ENCODE data around the gene CDRT4.

The CDRT4 gene

DNA sequence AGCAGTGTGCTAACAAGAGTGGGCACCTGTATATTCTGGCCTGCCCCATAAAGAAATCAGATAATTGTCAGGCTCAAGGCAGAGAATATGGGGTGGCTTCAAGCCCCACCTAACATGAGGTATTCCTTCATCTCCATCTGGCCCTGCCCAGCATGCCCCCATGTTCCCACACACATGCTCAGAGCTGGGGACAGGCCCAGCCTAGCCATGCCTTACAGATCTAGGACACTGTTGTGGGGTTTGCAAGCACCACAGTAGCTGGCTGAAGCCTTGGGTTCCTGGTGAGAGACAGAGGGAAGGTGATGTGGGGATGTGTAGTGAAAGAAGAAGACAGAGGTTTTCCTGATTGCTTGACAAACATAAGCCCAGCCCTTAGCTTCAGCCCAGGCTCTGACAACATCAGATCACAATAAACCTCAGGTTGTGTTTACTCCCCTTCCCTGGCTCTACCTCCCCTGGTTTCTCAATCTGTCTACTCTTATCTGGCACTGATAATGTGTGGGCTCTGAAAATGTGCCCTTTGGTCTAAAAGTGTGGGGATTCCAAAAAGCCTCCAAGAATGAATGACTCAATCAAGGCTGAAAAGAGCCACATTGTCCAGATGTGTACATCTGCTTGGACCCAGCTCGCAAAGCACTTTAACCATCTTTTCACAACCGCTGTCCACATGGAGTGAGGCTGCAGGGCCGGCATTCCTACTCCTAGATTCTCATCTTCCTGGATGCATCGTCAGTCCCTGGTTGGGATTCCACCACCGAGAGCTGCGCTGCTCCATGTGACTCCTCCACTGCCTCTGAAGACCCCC is 34.4 kb downstream of the CDRT4 start:
- DNase-seq (ENCODE audit: low read depth in 2 of 2, low spot score in 1 of 2): no peak

DNA sequence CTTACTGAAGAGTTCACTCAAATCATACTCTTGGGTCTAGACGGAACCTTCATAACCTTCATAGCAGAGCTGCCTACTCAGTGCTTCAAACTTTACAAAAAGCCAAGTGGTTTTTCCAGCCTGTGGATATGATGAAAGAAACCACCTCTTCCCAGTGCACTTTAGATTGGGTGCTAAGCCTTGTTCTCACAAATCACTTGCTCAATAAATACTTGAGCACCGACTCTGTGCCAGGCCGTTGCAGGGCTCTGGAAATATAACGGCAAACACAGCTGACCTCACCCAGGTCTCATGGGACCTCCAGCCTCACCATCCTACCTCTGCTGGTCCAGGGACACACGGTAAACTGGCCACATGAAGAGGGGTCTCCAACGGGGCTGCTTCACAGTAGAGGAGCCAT is 35.7 kb downstream of the CDRT4 start:
- DNase-seq (ENCODE audit: low read depth in 2 of 2, low spot score in 1 of 2): no peak

DNA sequence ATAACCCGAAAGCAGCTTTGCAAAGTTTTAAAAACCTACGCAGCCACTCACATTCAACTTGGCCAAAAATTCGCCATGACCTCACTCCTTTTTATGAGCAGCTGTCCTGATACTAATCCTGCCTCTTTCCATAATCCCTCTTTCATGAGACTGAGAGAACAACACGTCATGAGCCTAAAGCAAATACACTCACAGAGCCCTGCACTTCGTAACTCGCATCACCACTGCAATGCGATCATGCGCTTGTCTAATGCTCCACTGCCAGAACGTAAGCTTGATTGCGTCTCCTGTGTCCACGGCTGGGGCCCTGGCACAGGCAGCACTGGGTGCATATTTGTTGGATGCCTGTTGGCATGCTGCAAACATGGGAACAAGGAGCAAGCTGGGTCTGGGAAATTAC is 36.2 kb downstream of the CDRT4 start:
- DNase-seq (ENCODE audit: low read depth in 2 of 2, low spot score in 1 of 2): no peak

DNA sequence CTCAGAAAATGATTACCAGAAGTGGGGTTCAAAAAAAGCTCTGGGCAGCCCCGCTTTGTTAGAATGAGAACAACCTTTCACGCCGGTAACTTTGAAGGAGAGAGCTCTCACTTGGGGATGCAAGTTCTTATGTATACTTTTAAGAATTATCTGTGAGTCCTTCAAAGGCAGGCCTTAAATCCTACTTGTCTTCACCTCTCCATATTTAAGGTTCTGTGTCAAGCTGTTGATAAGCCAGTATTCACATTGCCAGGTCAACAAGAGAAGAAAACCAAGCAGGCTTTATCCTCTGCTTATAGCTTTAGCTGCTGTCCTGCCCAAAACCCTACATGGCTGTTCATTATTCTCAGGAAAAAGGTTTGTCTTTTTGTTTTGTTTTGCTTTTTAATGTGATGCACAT is 42.9 kb downstream of the CDRT4 start:
- DNase-seq (ENCODE audit: low read depth in 2 of 2, low spot score in 1 of 2): no peak

DNA sequence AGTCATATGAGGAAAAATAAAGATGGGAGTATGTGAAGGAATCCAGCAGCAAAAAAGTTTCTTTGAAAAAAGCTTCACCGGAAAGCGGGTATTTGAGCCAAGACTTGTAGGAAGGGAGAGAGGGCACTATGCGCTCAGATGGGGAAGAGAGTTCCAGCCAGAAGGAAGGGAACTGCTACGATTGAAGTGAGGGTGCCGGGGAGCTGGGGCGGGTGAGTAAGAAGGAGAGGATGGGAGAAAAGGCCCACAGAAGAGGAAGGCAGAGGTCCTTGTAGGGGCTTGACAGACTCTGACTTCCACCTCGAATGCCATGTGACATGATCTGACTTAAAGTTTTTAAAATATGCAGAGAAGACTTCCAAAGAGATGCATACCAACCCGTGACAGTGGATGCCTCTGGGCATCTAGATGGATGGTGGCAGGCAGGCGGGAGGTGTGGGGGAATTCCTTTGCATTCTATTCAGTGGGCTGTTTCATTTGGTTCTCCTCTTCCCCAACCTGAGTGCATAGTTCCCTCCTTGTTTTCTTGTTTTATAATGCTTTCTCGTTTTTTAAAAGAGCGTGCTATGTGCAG is 44.9 kb downstream of the CDRT4 start:
- no peak for DNase-seq (ENCODE audit: low read depth in 2 of 2, low spot score in 1 of 2)

DNA sequence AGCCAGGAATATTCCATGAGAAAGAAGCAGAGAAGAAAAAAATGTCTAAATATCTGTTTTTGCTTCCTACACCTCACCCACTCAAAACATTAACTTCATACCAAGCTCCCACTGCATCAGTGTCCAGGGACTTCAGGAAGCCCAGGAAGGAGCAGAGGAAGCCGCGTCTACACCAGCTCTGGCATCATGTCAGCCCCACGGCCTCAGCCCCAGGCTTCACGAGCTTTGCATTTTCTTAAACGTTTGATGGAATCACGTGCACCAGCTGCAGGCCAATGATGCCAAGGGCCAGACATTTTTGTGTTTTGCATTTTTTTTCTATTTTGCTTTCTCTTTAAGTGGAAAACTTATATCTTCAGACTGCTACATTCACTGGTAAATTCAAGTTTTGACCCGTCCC is 48.6 kb downstream of the CDRT4 start:
- DNase-seq (ENCODE audit: low read depth in 2 of 2, low spot score in 1 of 2): no peak

DNA sequence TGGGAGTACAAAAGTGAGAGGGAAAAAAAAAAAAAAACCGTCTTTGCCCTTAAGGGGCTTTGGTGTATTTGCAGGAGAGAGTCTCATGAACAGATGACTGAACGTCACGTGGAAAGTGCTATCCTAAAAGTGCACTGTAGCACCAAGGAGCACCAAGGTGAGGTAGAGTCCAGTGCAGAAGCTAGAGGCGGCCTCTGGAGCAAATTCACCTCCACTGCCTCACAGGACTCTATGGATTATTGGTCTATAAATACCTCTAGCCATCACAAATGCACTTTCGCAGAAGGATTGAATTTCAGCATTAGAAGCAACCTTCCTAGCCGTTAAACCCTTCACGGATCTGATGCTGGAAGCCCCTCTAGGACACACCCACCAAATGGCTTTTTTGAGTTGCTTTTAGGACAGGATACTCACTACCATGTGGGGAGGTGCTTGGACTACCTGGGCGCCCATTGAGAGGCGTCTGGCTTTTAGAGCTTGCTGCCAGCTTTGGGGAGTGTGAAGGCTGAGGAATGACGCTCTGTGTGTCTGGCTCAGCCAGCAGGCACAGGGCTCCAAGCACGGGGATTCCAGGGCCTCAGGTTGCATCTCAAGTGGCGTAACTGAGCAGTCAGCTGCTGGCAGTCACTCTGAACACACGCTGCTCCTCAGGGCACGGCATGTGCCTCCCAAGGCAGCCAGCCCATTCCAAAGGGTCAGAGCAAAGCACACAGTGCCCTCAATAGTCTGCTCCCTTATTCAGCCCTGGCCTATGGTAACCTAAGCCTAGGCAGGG is 52.7 kb downstream of the CDRT4 start:
- DNase-seq (ENCODE audit: low read depth in 2 of 2, low spot score in 1 of 2): no peak

DNA sequence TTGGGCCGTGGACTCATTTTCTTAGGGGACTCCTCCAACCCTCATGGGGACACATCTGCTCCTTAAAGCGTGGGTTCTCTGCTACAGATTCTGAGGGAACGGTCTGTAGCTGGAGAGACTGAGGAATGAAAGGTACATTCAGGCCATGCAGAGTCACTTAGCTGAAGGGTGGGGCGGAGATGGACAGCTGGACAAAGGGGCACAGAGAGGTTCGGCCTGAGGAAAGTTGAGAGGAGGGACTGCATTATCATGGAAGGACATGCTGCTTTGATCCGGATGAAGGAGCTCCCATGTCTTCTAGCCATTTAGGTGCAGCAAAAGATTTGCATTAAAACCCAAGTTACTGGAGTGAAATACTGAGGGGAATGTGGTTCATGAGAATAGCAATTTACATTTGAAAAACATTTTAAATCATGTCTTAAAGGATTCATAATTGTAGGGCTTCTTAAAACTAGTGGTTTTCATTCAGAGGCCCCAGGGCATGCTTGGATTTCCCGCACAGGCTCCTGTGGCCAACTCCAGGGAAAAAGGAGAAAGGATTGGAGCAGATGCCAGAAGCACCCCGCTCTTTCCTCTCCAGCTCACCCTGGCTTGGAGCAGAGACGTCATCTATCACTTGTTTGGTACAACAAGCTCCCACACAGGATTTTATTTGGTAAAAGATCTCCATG is 54.2 kb downstream of the CDRT4 start:
- no peak for DNase-seq (ENCODE audit: low read depth in 2 of 2, low spot score in 1 of 2)

DNA sequence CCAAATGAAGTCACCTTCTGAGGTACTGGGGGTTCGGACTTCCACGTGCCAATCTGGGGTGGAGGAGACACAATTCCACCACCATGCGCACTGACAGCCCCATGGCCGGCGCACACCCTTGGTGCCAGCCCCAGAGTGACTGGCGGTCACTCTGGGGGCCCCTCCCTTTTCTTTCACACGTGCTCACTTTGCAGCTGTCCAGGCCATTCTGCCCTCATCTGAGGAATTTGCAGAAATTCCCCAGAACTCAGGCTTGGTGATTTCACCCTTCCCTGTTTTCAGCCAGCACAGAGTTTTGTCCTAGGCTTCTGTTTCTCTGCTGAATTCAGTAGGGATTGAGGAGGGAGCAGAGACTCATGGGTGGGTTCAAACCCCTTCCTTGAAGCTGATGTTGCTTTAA is 54.8 kb downstream of the CDRT4 start:
- no peak for DNase-seq (ENCODE audit: low read depth in 2 of 2, low spot score in 1 of 2)

DNA sequence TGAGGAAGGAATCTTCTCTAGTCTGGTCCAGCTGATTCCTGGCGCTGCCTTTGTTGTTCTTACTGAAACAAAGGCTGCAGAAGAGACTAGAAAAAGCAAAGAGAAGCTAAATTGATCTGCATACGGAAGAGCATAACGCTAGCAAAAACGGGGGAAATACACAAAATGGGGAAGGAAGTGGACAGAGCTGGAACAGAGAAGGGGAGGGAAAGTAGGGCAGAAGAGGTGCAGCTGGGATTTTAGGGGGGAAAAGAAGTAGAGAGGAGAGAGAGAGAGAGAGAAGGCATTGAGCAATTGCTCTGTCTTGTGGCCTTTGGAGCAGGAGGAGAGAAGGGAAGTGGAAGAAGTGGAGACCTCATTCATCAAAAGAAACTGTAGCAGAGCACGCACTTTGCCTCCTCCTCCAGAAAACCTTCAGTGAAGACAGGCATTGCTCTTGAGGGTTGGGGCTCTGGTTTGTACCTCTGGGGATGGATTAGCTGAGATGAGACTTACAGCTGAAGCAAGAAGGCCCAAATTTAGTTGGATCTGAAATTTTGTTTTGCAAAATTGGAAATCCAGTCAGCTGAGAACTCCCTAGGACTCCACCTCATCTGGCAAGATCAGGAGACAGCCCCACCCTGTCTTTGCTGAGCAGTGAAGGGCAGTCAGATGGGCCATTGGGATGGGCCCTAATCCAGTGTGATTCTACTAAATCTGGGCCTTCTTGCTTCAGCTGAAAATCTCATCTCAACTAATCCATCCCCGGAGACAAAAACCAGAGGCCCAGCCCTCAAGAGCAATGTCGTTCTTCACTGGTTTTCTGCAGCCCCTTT is 55.8 kb downstream of the CDRT4 start:
- DNase-seq (ENCODE audit: low read depth in 2 of 2, low spot score in 1 of 2): no peak

DNA sequence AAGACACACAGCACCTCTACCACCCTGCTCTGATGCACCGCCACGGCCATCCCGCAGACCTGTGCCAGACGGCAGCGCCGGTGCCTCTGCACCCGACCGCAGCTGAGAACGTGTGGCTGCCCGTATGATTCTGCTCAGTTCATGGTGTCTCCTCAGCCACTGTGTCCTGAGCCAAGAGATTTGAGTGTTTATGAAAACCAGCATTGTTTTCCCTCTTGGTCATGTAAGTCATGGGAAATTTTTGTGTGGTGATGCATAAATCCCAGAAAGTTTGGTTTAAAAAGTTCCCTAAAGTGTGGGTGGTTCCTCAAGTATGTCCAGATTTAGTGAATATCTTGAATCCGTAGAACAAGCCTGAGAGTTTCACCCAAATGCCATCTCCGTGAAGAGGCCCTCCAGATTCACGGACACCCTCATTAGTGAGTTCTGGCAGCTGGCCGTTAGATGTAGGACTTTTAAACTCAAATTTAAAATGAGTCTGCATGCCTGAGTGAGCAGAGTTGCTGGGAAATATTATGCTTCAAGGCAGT is 57.6 kb downstream of the CDRT4 start:
- DNase-seq (ENCODE audit: low read depth in 2 of 2, low spot score in 1 of 2): no peak

DNA sequence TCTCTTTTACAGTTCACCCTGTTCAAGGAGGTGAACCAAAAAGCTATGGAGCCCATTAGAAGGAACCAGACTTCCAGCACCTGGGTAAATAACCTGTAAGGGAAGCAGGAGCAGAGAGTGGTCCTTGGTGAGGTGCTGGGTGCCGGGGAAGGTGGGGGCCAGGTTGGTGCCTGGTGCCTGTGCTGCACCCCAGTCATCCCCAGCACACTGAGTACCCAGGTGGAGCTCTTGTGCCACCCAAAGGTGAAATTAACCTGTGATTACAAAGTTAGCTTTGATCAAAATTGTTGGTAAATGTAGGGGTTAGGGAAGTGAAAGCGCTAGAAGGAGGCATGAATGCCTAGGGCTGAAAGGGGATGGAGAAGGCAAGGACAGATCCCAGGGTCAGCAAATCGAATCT is 58.6 kb downstream of the CDRT4 start:
- DNase-seq (ENCODE audit: low read depth in 2 of 2, low spot score in 1 of 2): no peak

DNA sequence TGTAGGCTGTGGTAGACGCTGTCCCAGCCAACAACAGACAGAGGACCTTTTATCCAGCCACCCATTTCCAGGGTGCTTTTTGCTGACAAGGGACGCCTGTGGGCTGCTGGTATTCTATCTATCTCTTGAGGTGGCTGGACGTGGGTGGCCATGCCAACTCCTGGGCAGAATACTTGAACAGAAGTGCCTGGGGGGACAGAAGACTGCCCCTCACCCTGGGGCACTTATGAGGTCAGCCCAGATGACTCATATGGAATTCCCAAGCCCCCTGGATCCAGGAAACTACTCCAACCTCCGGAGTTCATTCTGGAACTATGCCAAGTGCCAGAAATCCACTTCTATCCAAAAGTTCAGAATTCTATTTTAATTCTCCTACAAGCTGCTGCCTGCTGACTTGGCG is 61.3 kb downstream of the CDRT4 start:
- DNase-seq (ENCODE audit: low read depth in 2 of 2, low spot score in 1 of 2): no peak

DNA sequence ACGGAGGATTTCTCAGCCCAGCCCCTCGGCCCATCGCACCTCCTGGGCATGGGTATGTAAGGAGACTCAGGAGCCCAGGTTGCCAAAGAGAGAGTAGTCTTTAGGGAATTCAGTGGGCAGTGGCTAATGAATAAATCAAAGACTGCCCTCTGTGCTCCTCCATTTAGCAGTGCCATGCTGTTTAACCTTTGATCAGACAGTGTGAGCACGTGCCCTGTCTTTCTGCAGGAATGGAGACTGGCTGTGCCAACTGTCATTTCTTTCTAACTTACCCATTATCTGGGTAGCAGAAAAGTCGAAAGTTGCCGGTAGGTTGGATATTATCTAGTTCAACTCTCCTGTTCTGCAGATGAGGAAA is 62.4 kb downstream of the CDRT4 start:
- DNase-seq (ENCODE audit: low read depth in 2 of 2, low spot score in 1 of 2): no peak

DNA sequence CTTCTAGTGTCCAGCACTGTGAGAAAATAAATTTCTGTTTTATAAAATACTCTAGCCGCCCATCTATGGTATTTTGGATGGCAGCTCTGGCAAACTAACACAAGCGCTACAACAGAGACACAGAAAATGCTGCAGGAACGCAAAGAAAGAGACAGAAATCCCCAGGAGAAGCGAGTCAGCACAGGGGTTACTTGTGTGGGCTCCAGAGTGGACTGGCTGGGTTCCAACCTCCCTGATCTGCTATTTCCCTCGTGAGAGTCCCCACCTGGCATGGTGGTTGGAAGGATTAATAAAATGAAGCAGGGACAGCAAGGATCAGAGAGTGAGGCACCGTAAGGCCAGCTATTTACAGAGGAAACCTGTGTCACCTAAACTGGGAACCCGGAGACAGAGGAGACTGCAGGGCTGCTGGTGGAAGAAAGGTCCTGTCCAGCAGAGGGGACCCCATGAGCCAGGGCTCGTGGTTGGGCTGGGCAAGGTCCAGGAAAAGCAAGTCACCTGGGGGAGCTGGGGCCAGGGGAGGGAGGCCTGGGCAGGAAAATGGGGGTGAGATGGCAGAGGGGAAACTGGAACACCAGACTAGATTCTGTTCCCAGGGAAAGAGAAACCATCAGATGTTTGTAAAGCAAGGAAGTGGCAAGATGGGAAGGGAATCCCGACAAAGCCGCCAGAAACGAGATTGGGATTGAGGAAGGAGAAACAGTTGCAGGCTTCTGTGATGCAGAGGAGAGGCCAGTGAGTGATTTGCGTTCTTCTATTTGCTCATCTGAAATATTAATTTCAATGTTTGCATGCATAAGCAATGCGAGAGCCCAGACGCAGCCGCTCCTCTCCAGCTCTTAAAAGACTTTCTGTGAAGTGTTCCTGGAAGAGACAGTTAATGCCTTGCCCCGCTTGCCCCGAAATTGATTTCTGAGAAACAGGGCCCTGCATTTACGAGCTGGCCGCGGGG is 63.0 kb downstream of the CDRT4 start:
- DNase-seq (ENCODE audit: low read depth in 2 of 2, low spot score in 1 of 2): no peak

DNA sequence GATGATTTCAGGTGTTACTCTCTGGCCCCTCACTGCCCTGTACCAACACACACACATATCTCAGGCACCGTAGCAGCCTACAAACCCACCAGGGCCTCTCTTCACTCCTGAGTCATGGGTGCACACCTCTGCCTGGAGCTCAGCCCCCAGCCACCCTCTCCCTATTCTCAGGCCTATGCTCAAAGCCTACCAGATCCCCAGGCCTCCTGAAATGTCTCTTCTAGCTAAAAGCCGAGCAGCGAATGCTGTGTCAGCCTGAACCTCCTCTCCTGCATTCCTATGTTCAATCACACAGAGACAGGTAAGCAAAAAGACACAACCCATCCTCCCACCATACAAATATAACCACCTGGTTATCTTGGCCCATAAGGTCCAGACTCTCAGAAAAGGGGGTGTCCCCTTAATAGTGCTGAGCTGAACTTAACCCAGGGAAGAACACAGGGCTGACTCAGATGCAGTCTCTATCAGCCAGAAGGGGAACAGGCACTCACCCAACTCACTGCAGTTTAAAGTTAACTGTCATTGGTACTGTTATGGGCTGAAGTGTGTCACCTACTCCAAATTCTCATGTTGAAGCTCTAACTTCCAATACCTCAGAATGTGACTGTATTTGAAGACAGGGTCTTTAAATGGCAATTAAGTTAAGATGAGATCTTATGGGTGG is 64.0 kb downstream of the CDRT4 start:
- DNase-seq (ENCODE audit: low read depth in 2 of 2, low spot score in 1 of 2): no peak

DNA sequence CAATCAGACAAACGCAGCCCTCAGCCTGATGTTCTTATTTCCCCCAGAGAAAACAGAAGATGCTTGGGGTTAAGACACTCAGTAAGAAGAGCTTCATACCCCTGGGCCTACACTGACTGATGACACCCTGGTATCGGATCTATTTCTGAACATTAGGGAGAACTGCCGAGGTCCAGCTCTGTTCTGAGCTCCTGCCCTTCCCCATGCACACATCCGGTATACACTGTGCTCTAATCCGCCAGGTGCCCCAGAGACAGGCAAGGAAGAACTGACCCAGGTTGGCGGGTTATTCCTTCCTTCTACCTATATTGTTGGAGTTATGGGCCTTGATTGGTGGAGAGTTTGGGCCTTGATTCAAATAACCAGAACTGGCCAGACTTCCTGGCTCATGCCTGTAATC is 68.0 kb downstream of the CDRT4 start:
- no peak for DNase-seq (ENCODE audit: low read depth in 2 of 2, low spot score in 1 of 2)

DNA sequence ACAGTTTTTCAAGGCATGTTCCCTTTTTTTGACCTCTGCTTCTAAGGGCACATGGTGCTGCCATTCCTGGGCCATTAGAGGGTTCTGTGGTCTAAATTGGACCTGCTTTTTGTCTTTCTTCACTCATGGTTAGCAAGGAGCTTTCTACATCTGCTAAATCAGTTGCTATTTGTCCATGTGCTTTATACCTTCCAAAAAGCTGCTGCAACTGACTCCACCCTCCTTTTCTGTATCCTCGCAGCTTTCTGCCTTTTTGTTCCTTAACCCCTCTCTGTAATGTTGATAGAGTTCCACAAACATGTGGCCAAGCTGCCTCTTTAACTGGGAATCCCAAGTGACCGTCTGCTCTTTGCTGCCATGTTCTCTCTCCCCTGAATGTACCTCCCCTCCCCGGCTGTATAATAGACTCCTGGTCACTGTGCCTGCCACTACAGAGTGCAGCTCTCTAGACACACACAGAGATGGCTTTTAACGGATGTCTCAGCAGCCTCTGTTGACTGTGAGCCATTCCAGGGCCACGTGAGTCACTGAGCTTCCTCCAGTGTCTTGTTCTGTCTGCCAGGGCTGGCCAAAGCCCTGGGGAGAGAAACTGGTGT is 68.6 kb downstream of the CDRT4 start:
- DNase-seq (ENCODE audit: low read depth in 2 of 2, low spot score in 1 of 2): no peak

DNA sequence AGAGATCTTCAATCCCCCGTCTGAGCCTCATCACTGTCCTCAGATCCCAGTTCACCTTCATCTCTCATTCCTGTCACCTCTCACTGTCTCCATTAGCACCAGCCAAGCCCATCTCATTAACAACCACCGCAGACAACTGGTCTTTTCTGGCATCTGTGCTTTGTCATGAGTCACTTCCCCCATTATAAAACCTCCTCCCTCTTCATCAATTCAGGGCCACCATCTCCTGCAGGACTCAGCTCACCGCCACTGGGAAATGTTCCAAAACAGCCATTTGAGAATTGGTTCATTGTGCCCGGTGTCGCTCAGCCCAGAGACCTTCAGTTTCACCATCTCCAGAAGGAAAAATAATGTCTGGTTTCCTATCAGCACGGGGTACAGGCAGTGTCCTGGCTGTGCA is 69.1 kb downstream of the CDRT4 start:
- DNase-seq (ENCODE audit: low read depth in 2 of 2, low spot score in 1 of 2): no peak

All from stimulated activated CD8-positive, alpha-beta memory T cell treated with anti-CD3 and anti-CD28 coated beads, Interleukin-4, amount 100 ng/mL, for 4 hours (primary cell).